NCI-H1092 treated with DMSO at 0.1 percent for 48 hours (cell line): ENCODE data around the gene HSPH1.
A peak's percentile ranks its signal among the peaks of the same experiment; 100 is the strongest.
"Not testable (repeated sequence)": the region's sequence is repeated elsewhere in the genome, so short reads cannot be mapped to it uniquely, and the experiment has no call there.

ENCODE experiments used
- DNase-seq: peaks from one replicate; lab custom pipeline; 2025; lab: John Stamatoyannopoulos, UW

HSPH1 gene

DNA sequence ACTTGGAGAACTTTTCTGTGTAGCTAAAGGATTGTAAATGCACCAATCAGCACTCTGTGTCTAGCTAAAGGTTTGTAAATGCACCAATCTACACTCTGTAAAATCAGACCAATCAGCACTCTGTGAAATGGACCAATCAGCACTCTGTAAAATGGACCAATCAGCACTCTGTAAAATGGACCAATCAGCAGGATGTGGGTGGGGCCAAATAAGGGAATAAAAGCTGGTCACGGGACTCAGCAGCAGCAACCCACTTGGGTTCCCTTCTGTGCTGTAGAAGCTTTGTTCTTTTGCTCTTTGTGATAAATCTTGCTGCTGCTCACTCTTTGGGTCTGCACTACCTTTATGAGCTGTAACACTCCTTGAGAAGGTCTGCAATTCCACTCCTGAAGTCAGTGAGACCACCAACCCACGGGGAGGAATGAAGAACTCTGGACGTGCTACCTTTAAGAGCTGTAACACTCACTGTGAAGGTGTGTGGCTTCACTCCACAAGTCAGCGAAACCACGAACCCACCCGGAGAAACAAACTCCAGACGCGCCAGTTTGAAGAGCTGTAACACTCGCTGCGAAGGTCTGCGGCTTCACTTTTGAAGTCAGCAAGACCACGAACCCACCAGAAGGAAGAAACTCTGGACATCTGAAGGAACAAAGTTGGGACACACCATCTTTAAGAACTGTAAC lies 16.2 kb upstream of the HSPH1 start:
- DNase-seq, result not testable (repeated sequence)

DNA sequence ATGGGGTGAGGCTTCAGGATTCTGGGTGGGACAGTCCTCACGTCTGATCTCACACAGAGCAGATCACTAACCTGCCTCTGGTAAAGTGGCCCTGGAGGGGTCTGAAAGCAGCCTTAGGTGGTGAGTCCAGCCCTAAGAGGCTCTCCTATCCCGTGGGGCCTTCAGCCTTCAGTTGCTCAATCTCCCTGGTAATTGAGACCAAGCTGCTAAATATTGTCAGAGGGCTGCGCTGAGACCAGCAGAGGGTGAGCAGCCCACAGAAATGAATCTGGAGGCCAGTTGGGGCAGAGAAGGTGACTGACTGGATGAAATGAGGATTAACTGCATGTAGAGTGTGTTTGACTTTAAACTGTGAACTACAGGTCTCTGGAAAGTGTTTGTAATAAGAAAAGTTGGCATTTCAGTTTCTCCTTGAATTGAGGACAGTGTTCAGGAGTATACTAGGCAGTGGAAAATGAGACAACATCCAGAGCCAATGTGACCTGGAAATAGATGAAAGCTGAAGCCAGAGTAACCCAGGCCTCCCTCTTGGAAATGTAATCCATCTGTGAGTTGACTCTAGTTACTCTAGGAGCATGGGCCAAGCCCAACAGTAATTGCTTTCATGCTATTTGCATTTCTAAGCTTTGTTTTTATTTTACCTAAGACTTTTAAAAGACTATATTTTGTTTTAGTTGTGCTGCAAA lies 14.3 kb upstream of the HSPH1 start:
- DNase-seq, result no peak

DNA sequence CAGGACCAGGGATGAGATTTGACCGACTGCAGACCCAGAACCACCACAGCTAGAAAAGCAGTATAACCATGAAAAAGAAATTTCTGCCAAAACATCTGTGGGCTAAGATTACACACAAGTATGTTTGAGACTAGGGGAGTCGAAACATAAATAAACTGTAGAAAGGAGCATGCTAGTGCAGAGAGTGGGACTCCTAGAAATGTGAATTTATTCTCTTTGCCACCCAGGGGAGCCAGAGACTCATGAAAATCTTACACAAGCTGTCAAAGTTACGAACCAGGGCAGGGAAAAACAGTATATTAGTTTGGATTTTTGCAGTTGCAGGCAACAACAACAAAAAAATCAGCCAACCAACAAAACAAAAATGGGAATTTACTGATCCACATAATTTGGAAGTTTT lies 12.3 kb upstream of the HSPH1 start:
- no peak for DNase-seq

- no peak for DNase-seq
Measured at GRCh38 chr13:31172535-31172934, 10.8 kb upstream of the HSPH1 start.

- DNase-seq, result no peak
Measured at GRCh38 chr13:31172001-31172400, 10.3 kb upstream of the HSPH1 start.

DNA sequence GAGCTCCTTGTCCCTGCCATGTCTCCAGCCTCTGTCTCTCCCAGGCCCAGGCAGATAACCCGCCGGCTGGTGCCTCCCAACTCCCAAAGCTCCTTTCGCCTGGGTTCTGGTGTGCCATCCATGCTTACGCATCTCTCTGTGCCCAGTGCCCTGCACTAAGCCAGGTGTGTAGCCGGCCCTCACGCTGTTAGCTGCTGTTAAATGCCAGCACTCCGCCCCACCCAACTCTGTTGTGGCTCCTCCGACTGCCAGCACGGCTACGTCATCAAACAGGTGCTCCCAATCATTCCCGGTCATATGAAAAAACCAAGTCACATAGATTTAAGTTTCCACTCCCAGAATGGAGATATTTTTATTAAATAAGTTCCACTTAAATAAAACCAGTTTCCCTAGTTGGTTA lies 7.0 kb upstream of the HSPH1 start:
- no peak for DNase-seq

DNA sequence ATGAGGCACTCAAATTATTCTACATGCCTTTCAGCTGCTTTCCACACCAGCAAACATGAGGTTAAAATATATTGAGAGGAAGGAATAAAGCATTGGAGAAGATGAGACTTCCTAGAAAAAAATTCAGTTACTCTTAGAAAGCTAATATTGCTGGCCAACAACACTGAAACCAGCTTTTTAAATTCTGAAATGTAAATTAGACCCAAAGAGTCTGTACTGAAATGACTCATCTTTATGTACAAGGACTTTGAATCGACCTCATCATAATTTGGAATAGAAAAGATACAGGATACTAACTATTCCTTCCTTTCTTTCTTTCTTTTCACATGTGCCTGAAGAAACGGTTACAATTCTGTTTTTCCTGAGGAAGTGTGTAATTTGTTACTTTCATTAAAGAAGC lies 6.5 kb upstream of the HSPH1 start:
- no peak for DNase-seq

DNA sequence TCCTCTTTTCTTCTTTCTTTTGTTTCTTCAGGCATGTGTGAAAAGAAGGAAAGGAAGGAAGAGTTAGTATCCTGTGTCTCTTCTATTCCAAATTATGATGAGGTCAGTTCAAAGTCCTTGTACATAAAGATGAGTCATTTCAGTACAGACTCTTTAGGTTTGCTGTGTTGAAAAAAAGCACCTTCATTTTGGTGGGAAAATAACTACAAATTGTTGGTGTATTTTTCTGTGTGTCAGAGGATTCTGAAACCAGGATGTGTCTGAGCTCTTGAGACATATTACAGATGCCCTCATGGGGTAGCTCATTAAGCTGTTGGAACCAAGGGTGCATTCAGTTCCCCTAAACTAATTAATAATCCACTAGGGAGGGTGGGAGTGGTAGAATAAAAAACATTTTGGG lies 5.8 kb upstream of the HSPH1 start:
- DNase-seq, result no peak

- no peak for DNase-seq
Measured at GRCh38 chr13:31166591-31166990, 4.9 kb upstream of the HSPH1 start.

DNA sequence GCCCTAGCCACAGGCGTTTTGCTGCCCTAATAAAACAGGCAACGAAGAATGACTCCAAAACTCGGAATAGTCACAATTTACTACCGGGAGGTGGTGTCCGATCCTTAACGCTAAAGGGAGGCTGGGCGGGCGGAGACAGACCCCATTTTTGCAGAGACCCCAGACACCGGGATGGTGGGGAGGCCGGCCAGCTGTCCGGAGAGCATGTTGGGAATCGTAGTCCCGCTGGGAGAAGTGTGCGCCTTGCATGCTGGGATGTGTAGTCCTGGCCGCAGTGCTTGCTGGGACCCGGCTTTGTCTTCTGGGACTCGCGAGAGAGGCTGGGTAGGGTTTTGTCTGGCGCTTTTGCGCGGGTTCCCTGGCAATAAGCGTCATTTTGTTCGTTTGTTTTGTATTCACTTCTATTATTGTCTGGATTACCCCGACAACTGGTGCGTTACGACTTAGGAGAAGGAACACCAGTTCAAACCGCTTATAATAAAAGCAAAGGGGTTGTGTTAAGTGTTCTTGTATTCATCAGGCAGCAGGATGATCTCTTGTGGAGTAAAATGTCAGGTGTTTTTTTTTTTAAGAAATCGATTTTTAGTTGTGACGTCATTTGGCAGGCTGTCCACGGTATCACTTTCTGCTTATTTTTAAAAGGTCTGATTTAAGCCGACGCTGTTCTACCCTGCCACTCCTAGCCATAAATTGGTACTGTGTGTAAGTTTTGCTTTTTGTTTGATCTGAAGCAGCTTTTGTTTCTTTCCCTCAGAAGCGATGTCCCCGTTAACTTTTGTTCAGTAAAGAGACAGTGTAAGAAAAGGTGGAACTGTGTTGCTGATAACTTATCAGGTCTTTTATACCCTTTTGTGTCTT lies 676 bp upstream of the HSPH1 start:
- peak; percentile 96 for DNase-seq

DNA sequence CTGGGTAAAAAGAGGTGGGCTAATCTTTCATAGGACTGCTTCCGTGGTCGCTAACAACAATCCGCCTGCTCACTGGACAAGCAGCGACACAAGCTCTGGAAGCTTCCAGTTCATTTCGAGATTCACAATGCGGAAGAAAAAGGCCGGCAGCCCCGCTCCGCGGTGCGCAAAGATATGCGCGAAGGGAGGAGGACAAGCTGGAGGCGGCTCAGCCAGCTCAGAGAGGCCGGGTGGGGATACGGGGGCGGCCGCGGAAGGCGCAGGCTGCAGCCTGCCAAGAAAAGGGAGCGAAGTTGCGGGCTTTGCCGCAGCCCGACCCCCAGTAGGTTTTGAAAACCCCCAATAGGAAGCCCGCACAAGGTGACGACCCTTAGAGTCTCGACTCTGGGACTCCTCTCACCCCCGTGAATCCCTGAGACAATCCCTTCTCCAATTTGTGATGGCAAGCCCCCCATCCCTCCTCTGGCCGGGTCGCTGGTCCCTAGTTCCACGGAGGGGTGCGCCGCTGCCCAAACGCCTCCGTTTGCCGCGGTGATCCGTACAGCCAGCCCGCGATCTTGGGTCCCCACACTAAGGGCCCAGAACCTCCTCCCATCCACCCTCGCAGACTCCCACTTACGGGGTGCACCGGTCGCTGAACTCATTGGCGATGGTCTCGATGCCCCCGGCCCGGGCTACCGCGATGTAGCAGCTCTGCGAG lies 697 bp downstream of the HSPH1 start:
- peak; percentile 8 for DNase-seq

DNA sequence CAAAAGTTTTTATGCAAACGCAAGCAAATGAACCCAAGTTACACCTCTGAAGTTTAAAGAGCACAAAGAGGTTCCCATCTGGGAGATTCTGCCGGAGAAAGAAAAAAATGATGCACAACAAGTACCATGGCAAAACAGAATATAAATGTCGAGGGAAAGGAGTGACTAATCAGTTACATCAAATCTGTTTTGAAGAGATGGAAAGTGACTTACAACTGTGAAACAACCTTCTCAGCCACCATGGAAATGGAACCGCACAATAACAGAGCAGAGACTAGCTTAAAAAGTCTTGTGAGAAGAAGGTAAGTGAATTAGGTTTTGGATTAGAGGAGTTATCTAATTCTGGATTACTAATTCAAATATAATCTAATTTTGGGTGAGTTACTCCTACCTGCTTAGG lies 2.4 kb downstream of the HSPH1 start:
- DNase-seq, result no peak

DNA sequence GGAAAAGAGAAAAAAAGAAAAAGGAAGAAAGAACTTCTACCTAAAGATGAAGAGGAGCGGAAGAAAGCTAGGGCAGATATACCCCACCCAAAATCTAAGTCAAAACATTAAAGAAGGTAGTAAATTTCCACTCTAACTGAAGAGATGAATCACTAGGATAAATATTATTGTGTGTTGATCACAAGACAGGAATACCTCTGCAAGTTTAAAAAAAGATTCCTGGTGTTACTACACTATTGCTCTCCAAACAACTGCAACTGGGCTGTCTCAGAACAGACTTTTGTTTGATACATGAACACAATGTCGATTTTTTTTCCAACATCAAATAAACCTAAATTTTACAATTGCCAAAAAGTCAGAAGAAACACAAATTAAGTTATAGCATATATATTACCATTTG lies 6.8 kb downstream of the HSPH1 start:
- no peak for DNase-seq

- DNase-seq, result no peak
Measured at GRCh38 chr13:31151837-31152236, 9.9 kb downstream of the HSPH1 start.

GRCh38 chr13:31150315-31150985 lies 11.3 kb downstream of the HSPH1 start:
- no peak for DNase-seq

- no peak for DNase-seq
Measured at GRCh38 chr13:31149604-31150003, 12.1 kb downstream of the HSPH1 start.

DNA sequence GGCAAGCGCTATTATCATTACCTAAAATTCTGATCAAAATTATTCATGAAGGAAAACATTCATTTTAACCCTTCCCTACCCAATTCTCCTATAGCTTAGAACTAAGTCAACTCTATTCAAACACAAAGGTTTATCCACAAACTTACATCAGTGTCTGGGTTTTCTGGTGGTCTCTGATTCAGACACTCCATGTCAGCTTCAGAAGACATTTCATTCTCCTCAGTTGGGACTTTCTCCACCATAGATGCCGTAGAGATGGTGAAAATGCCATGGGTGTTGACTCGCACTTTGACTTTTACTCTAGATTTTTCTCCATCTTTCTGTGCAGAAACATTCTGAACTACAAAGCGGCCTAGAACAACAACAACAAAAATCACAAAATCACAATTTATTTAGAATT lies 16.3 kb downstream of the HSPH1 start:
- no peak for DNase-seq

GRCh38 chr13:31138515-31138914 lies 23.2 kb downstream of the HSPH1 start:
- no peak for DNase-seq

DNA sequence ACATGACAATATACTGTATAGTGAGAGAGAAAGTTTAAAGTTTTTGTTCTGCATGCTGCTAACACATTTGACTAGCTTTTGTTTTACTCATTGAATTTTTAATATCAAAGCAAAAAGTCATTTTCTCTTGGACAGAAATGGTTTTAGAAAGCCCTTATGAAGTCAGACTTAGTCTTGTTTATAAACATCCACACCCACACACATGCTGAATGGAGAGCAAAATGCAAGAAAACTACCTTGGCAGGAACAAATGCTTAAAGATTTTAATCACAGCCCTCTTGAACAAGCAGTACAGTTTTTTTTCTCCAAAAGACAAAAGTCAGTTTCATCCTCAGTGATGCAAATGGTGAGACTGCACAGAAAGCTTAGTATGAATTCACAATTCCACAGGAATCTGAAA lies 25.0 kb downstream of the HSPH1 start:
- no peak for DNase-seq

DNA sequence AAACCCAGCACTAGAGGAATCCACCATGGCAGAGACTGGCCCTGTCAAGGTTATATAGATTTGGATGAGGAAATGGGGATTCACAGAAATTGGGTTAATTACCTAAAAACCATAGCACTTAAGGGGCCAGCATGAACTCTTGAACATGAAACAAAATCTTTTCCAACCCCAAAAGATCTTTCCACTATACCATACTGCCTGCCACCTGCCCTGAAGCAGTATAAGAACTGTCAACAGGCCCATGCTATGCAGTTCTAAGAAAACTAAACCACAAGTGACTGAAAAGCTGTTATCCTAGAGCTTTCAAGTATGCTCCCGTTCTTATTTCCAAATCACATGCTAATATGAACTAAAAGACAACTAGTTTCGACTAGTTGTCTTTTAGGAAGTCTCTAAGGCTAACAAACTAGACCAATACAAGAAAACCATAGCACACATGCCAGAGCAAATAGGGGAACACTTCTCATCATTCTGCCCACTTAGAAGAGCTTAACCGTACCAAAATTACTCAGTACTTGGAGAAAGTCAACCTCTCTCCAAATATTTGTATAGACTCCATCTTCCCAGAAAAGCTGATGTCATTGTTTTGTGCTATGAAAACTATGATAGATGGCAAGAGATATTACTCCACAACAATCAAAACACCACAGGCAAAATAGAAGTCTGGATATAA lies 27.5 kb downstream of the HSPH1 start:
- DNase-seq, result no peak

DNA sequence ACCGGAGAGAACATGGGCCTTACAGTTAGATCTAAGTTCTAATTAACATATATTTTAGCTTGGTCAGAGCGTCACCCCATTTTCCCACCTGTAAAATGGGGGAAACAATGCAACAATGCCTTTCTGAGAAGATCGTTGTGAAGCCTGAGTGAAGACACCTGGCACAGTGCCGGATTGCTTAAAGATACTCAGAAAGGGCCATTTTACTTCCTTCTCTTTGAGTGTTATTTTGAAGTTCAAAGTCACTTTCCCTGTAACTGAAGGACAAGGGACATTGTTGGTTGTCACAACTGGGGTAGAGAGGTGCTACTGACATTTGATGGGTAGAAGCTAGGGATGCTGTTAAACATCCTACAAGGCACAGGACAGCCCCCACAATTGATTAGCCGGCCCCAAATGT lies 28.1 kb downstream of the HSPH1 start:
- no peak for DNase-seq
